ENCODE measurements around the gene ATP2A2. TPM values are rescaled to one million over a fixed set of nuclear protein-coding genes. Genes with fewer than 3 reads are reported as not detected.

ATP2A2 gene
- total RNA-seq, 4 donors from 2014 or later, result 128 to 185 (median 178) TPM

- TF ChIP-seq POLR2A (IDR thresholded peaks at IDR 0.05) (no peak), POLR2AphosphoS5 (IDR thresholded peaks at IDR 0.05) (no peak), CTCF (IDR thresholded peaks at IDR 0.05) (no peak), EP300 (IDR thresholded peaks at IDR 0.05; ENCODE audit: low read depth) (no peak)
- no peak for DNase-seq
- Histone ChIP-seq H3K36me3 (peaks cover 0 to 61% (median 28%) of the 10 kb centered on the region in 4 donors), H3K4me3 (no peak overlapping the region), H3K27me3 (no peaks in the 10 kb centered on the region), H3K9me3 (no peaks in the 10 kb centered on the region), H3K27ac (no peak overlapping the region), H3K4me1 (peaks cover 0 to 20% (median 0%) of the 10 kb centered on the region in 4 donors)
- intact Hi-C loops (cut with DNase I; ENCODE audit: low total_unique reads) (no loop called here), in situ Hi-C loops (cut with MboI; ENCODE audit: low pct_ligation_motif_present in 1 of 4, low pct_unique_long_range_greater_than_20kb in 1 of 4, low sequenced_read_pairs in 3 of 4) (no loop called here)
- WGBS, 2 donors (ENCODE audit: low coverage in 1 of 2), result 75 to 97% methylated on average over 1 to 4 of the region's 4 CpGs
Observed at GRCh38 chr12:110329710-110330109, 48.7 kb downstream of the ATP2A2 start.

DNA sequence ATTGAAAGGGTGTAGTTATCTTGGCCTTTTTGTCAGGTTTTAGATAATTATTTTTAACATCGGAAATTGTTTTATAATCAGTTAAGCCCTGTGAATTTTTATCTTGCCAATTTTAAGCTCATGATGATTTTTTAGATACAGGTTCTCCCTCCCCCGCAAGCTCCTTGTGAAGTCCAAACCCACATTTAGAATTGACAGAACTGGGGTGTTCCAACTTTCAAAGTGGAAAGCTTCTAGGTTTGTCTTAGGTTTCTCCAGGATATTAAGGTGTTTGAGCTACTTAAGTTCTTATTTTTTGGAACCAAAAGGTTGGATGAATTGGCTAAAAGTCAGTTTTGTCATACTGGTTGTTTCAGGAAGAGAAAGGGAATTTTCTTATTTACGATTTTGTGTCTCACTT is 49.1 kb downstream of the ATP2A2 start:
- WGBS, 2 donors (ENCODE audit: low coverage in 1 of 2), result 80 to 86% methylated on average over 2 to 3 of the region's 3 CpGs
- Histone ChIP-seq H3K27ac (no peak overlapping the region), H3K4me3 (no peak overlapping the region), H3K36me3 (peaks cover 0 to 65% (median 30%) of the 10 kb centered on the region in 4 donors), H3K4me1 (peaks cover 0 to 20% (median 0%) of the 10 kb centered on the region in 4 donors), H3K9me3 (no peaks in the 10 kb centered on the region), H3K27me3 (no peaks in the 10 kb centered on the region)
- in situ Hi-C loops (cut with MboI; ENCODE audit: low pct_ligation_motif_present in 1 of 4, low pct_unique_long_range_greater_than_20kb in 1 of 4, low sequenced_read_pairs in 3 of 4), result no loop called here
- DNase-seq, result no peak
- intact Hi-C loops (cut with DNase I; ENCODE audit: low total_unique reads), result no loop called here
- TF ChIP-seq POLR2A (IDR thresholded peaks at IDR 0.05) (no peak), CTCF (IDR thresholded peaks at IDR 0.05) (no peak), EP300 (IDR thresholded peaks at IDR 0.05; ENCODE audit: low read depth) (no peak), POLR2AphosphoS5 (IDR thresholded peaks at IDR 0.05) (no peak)

- Histone ChIP-seq H3K4me3 (no peak overlapping the region), H3K27me3 (no peaks in the 10 kb centered on the region), H3K27ac (no peak overlapping the region), H3K36me3 (peaks cover 0 to 66% (median 30%) of the 10 kb centered on the region in 4 donors), H3K4me1 (peaks cover 0 to 20% (median 0%) of the 10 kb centered on the region in 4 donors), H3K9me3 (no peaks in the 10 kb centered on the region)
- TF ChIP-seq POLR2AphosphoS5 (IDR thresholded peaks at IDR 0.05), result no peak
- TF ChIP-seq CTCF (IDR thresholded peaks at IDR 0.05), result no peak
- no peak for TF ChIP-seq POLR2A (IDR thresholded peaks at IDR 0.05)
- TF ChIP-seq EP300 (IDR thresholded peaks at IDR 0.05; ENCODE audit: low read depth), result no peak
- no peak for DNase-seq
- intact Hi-C loops (cut with DNase I; ENCODE audit: low total_unique reads), result no loop called here
- in situ Hi-C loops (cut with MboI; ENCODE audit: low pct_ligation_motif_present in 1 of 4, low pct_unique_long_range_greater_than_20kb in 1 of 4, low sequenced_read_pairs in 3 of 4), result no loop called here
Observed at GRCh38 chr12:110330544-110330943, 49.5 kb downstream of the ATP2A2 start.

- Histone ChIP-seq H3K36me3 (peaks cover 0 to 64% (median 31%) of the 10 kb centered on the region in 4 donors), H3K4me3 (no peak overlapping the region), H3K4me1 (peaks cover 0 to 24% (median 0%) of the 10 kb centered on the region in 4 donors), H3K9me3 (no peaks in the 10 kb centered on the region), H3K27ac (no peak overlapping the region), H3K27me3 (no peaks in the 10 kb centered on the region)
- intact Hi-C loops (cut with DNase I; ENCODE audit: low total_unique reads), result no loop called here
- no peak for DNase-seq
- TF ChIP-seq CTCF (IDR thresholded peaks at IDR 0.05), result no peak
- TF ChIP-seq POLR2AphosphoS5 (IDR thresholded peaks at IDR 0.05), result no peak
- in situ Hi-C loops (cut with MboI; ENCODE audit: low pct_ligation_motif_present in 1 of 4, low pct_unique_long_range_greater_than_20kb in 1 of 4, low sequenced_read_pairs in 3 of 4), result no loop called here
Observed at GRCh38 chr12:110333201-110333600, 52.2 kb downstream of the ATP2A2 start.
